DND-41 (cell line): Measurements from ENCODE around the gene LRRC43.

Experiments
- EZH2 ChIP-seq: IDR thresholded peaks from 3 replicates; pipeline ENCODE4 v1.6.1; 2012; ENCODE audit warnings: borderline replicate concordance, low read depth, mild to moderate bottlenecking, moderate library complexity, low read length, inconsistent platforms; ENCODE audit not compliant: severe bottlenecking
- TF ChIP-seq, protein P1 (sequence below): IDR thresholded peaks from 2 replicates; pipeline ENCODE4 v1.5.1; 2012; ENCODE audit warnings: borderline replicate concordance, low read length, moderate library complexity, mild to moderate bottlenecking; ENCODE audit not compliant: poor library complexity, severe bottlenecking; ENCODE audit errors: extremely low read depth

GRCh38 chr12:122227341-122227740 lies 44.4 kb downstream of the LRRC43 start:
- TF ChIP-seq, protein P1, sequence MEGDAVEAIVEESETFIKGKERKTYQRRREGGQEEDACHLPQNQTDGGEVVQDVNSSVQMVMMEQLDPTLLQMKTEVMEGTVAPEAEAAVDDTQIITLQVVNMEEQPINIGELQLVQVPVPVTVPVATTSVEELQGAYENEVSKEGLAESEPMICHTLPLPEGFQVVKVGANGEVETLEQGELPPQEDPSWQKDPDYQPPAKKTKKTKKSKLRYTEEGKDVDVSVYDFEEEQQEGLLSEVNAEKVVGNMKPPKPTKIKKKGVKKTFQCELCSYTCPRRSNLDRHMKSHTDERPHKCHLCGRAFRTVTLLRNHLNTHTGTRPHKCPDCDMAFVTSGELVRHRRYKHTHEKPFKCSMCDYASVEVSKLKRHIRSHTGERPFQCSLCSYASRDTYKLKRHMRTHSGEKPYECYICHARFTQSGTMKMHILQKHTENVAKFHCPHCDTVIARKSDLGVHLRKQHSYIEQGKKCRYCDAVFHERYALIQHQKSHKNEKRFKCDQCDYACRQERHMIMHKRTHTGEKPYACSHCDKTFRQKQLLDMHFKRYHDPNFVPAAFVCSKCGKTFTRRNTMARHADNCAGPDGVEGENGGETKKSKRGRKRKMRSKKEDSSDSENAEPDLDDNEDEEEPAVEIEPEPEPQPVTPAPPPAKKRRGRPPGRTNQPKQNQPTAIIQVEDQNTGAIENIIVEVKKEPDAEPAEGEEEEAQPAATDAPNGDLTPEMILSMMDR: peak; percentile 39
- no peak for TF ChIP-seq EZH2
